GM21723 (cell line): ENCODE results near the gene SIK2.
"Not testable (repeated sequence)": the region's sequence is repeated elsewhere in the genome, so short reads cannot be mapped to it uniquely, and the experiment has no call there.

Experiments
- ATAC-seq: cut with Tn5 transposase; IDR thresholded peaks from one replicate; pipeline ENCODE4 v1.9.1; 2021; ENCODE audit warnings: mild to moderate bottlenecking, moderate library complexity; ENCODE audit not compliant: unreplicated experiment

The SIK2 gene

GRCh38 chr11:111654601-111655000, 52.4 kb downstream of the SIK2 start:
- no peak for ATAC-seq

- no peak for ATAC-seq
These were observed 53.7 kb downstream of the SIK2 start for GRCh38 chr11:111655924-111656323.

- not testable (repeated sequence) for ATAC-seq
These were observed 55.7 kb downstream of the SIK2 start for GRCh38 chr11:111657905-111658304.

GRCh38 chr11:111658493-111658892, 56.2 kb downstream of the SIK2 start:
- ATAC-seq, result not testable (repeated sequence)

GRCh38 chr11:111659201-111660115, 57.2 kb downstream of the SIK2 start:
- ATAC-seq, result no peak

- ATAC-seq, result no peak
These were observed 58.6 kb downstream of the SIK2 start for GRCh38 chr11:111660822-111661221.

GRCh38 chr11:111663820-111664219, 61.6 kb downstream of the SIK2 start:
- ATAC-seq, result no peak

GRCh38 chr11:111665777-111666176, 63.5 kb downstream of the SIK2 start:
- ATAC-seq, result no peak

- no peak for ATAC-seq
These were observed 66.7 kb downstream of the SIK2 start for GRCh38 chr11:111668980-111669379.

- ATAC-seq, result no peak
These were observed 69.1 kb downstream of the SIK2 start for GRCh38 chr11:111671383-111671782.

- ATAC-seq, result no peak
These were observed 70.7 kb downstream of the SIK2 start for GRCh38 chr11:111672949-111673348.

- no peak for ATAC-seq
These were observed 72.7 kb downstream of the SIK2 start for GRCh38 chr11:111674941-111675340.

GRCh38 chr11:111675891-111676290, 73.6 kb downstream of the SIK2 start:
- no peak for ATAC-seq

GRCh38 chr11:111676878-111677585, 74.8 kb downstream of the SIK2 start:
- no peak for ATAC-seq

- no peak for ATAC-seq
These were observed 78.4 kb downstream of the SIK2 start for GRCh38 chr11:111680486-111681175.

- ATAC-seq, result no peak
These were observed 81.6 kb downstream of the SIK2 start for GRCh38 chr11:111683806-111684205.

- ATAC-seq, result no peak
These were observed 82.0 kb downstream of the SIK2 start for GRCh38 chr11:111684251-111684650.

- no peak for ATAC-seq
These were observed 85.8 kb downstream of the SIK2 start for GRCh38 chr11:111688013-111688412.

GRCh38 chr11:111691176-111691575, 88.9 kb downstream of the SIK2 start:
- ATAC-seq, result no peak

GRCh38 chr11:111691741-111692140, 89.5 kb downstream of the SIK2 start:
- ATAC-seq, result no peak

- no peak for ATAC-seq
These were observed 91.1 kb downstream of the SIK2 start for GRCh38 chr11:111693224-111693937.
